GM18868 (cell line): ENCODE measurements around the gene ERC2.

Experiments
- ATAC-seq: cut with Tn5 transposase; IDR thresholded peaks from one replicate; pipeline ENCODE4 v1.9.1; 2021; ENCODE audit warnings: mild to moderate bottlenecking, moderate library complexity; ENCODE audit not compliant: unreplicated experiment

Gene ERC2

GRCh38 chr3:56012721-56013120 lies 455.5 kb downstream of the ERC2 start:
- no peak for ATAC-seq

- ATAC-seq, result no peak
These were observed 463.0 kb downstream of the ERC2 start for GRCh38 chr3:56005196-56005805.

- no peak for ATAC-seq
These were observed 465.1 kb downstream of the ERC2 start for GRCh38 chr3:56003129-56003528.

- no peak for ATAC-seq
These were observed 466.3 kb downstream of the ERC2 start for GRCh38 chr3:56001991-56002390.

GRCh38 chr3:56001537-56001936 lies 466.7 kb downstream of the ERC2 start:
- no peak for ATAC-seq

- no peak for ATAC-seq
These were observed 478.9 kb downstream of the ERC2 start for GRCh38 chr3:55989366-55989765.

GRCh38 chr3:55988905-55989304 lies 479.4 kb downstream of the ERC2 start:
- no peak for ATAC-seq

- ATAC-seq, result no peak
These were observed 483.6 kb downstream of the ERC2 start for GRCh38 chr3:55984626-55985025.

GRCh38 chr3:55978953-55979352 lies 489.3 kb downstream of the ERC2 start:
- ATAC-seq, result no peak

- no peak for ATAC-seq
These were observed 493.7 kb downstream of the ERC2 start for GRCh38 chr3:55974421-55975165.

GRCh38 chr3:55969634-55970033 lies 498.6 kb downstream of the ERC2 start:
- ATAC-seq, result no peak

- no peak for ATAC-seq
These were observed 499.9 kb downstream of the ERC2 start for GRCh38 chr3:55968331-55968730.

- ATAC-seq, result no peak
These were observed 501.7 kb downstream of the ERC2 start for GRCh38 chr3:55966566-55966965.

GRCh38 chr3:55965776-55966175 lies 502.5 kb downstream of the ERC2 start:
- ATAC-seq, result no peak

- ATAC-seq, result no peak
These were observed 503.7 kb downstream of the ERC2 start for GRCh38 chr3:55964491-55964985.

- ATAC-seq, result no peak
These were observed 504.7 kb downstream of the ERC2 start for GRCh38 chr3:55963601-55964000.

- no peak for ATAC-seq
These were observed 508.7 kb downstream of the ERC2 start for GRCh38 chr3:55959471-55960080.

- no peak for ATAC-seq
These were observed 509.7 kb downstream of the ERC2 start for GRCh38 chr3:55958605-55959004.

- no peak for ATAC-seq
These were observed 512.3 kb downstream of the ERC2 start for GRCh38 chr3:55955891-55956477.

- no peak for ATAC-seq
These were observed 516.9 kb downstream of the ERC2 start for GRCh38 chr3:55951388-55951787.

- no peak for ATAC-seq
These were observed 520.9 kb downstream of the ERC2 start for GRCh38 chr3:55947406-55947805.
